Renal cortical epithelial cell (primary cell): ENCODE data around the gene ASAP3. TPM values are rescaled to one million over a fixed set of nuclear protein-coding genes. Genes with fewer than 3 reads are reported as not detected.
A peak's percentile ranks its signal among the peaks of the same experiment; 100 is the strongest.

Source experiments
- DNase-seq: peaks from one replicate; pipeline ENCODE4 v3.0.0-alpha.2; 2011; ENCODE audit warnings: low read depth
- total RNA-seq: library from RNA; depleted of rRNA; stranded (reverse); fragments of >200 nt; gene quantifications from 2 replicates; pipeline ENCODE4 v1.2.3, GENCODE V29; 2014

The ASAP3 gene
- total RNA-seq, 1 donor from 2014 or later, result 41.3 TPM

- DNase-seq, result no peak
Observed at GRCh38 chr1:23423415-23424292, 60.3 kb downstream of the ASAP3 start.

GRCh38 chr1:23422941-23423340 is 61.0 kb downstream of the ASAP3 start:
- DNase-seq, result no peak

- DNase-seq, result peak; percentile 38
Observed at GRCh38 chr1:23422241-23422877, 61.6 kb downstream of the ASAP3 start.

- no peak for DNase-seq
Observed at GRCh38 chr1:23421753-23422240, 62.2 kb downstream of the ASAP3 start.

GRCh38 chr1:23421343-23421742 is 62.6 kb downstream of the ASAP3 start:
- DNase-seq, result no peak

- no peak for DNase-seq
Observed at GRCh38 chr1:23420778-23421177, 63.2 kb downstream of the ASAP3 start.

GRCh38 chr1:23419180-23419579 is 64.8 kb downstream of the ASAP3 start:
- DNase-seq, result no peak

- DNase-seq, result no peak
Observed at GRCh38 chr1:23417570-23417969, 66.4 kb downstream of the ASAP3 start.

- no peak for DNase-seq
Observed at GRCh38 chr1:23416964-23417363, 67.0 kb downstream of the ASAP3 start.

GRCh38 chr1:23408797-23409290 is 75.1 kb downstream of the ASAP3 start:
- no peak for DNase-seq

GRCh38 chr1:23407016-23407630 is 76.9 kb downstream of the ASAP3 start:
- no peak for DNase-seq

GRCh38 chr1:23405946-23406345 is 78.0 kb downstream of the ASAP3 start:
- no peak for DNase-seq

GRCh38 chr1:23403735-23404486 is 80.1 kb downstream of the ASAP3 start:
- DNase-seq, result peak; percentile 97

GRCh38 chr1:23403355-23403734 is 80.6 kb downstream of the ASAP3 start:
- DNase-seq, result no peak

- peak; percentile 87 for DNase-seq
Observed at GRCh38 chr1:23403038-23403336, 81.0 kb downstream of the ASAP3 start.

GRCh38 chr1:23402286-23403037 is 81.5 kb downstream of the ASAP3 start:
- no peak for DNase-seq

GRCh38 chr1:23401313-23401712 is 82.7 kb downstream of the ASAP3 start:
- no peak for DNase-seq

GRCh38 chr1:23400324-23401114 is 83.5 kb downstream of the ASAP3 start:
- no peak for DNase-seq

- DNase-seq, result no peak
Observed at GRCh38 chr1:23399229-23399628, 84.8 kb downstream of the ASAP3 start.

GRCh38 chr1:23397908-23398307 is 86.1 kb downstream of the ASAP3 start:
- DNase-seq, result no peak
